Mesendoderm (in vitro differentiated cells): Measurements from ENCODE around the gene CCDC182.

ENCODE experiments used
- DNase-seq: peaks from one replicate; pipeline ENCODE4 v3.0.0; 2013
- H2AK5ac ChIP-seq: 2 replicates; pipeline ENCODE4 v1.6.1; 2013; ENCODE audit warnings: low read length, inconsistent platforms
- H2BK120ac ChIP-seq: 2 replicates; pipeline ENCODE4 v1.6.1; 2013; ENCODE audit warnings: low read depth, mild to moderate bottlenecking, low read length, moderate library complexity, mixed read lengths
- H2BK15ac ChIP-seq: replicated peaks from 2 replicates; pipeline ENCODE4 v1.6.1; 2013; ENCODE audit warnings: low read depth, mild to moderate bottlenecking, moderate library complexity
- H2BK5ac ChIP-seq: 2 replicates; pipeline ENCODE4 v1.6.1; 2013; ENCODE audit warnings: low read length, inconsistent platforms
- H3K18ac ChIP-seq: 2 replicates; pipeline ENCODE4 v1.6.1; 2013; ENCODE audit warnings: mild to moderate bottlenecking, low read length, mixed read lengths
- H3K23ac ChIP-seq: one replicate; pipeline ENCODE4 v1.6.1; 2013; ENCODE audit warnings: low read length
- H3K27ac ChIP-seq: 2 replicates; pipeline ENCODE4 v1.5.1; 2013; ENCODE audit warnings: low read depth, mild to moderate bottlenecking, inconsistent platforms, low read length, moderate library complexity
- H3K27me3 ChIP-seq: 2 replicates; pipeline ENCODE4 v1.6.1; 2013; ENCODE audit warnings: low read length, control low read depth, mild to moderate bottlenecking, inconsistent platforms; ENCODE audit not compliant: insufficient read depth, poor library complexity
- H3K36me3 ChIP-seq: 2 replicates; pipeline ENCODE4 v1.6.1; 2013; ENCODE audit warnings: low read length, inconsistent platforms; ENCODE audit not compliant: control insufficient read depth, insufficient read depth
- H3K4ac ChIP-seq: one replicate; pipeline ENCODE4 v1.6.1; 2013; ENCODE audit warnings: low read depth, mild to moderate bottlenecking, low read length, moderate library complexity
- H3K4me1 ChIP-seq: 2 replicates; pipeline ENCODE4 v1.6.1; 2013; ENCODE audit warnings: low read depth, low read length, inconsistent platforms; ENCODE audit not compliant: control insufficient read depth
- H3K4me2 ChIP-seq: 2 replicates; pipeline ENCODE4 v1.6.1; 2013; ENCODE audit warnings: low read length
- H3K4me3 ChIP-seq: 2 replicates; pipeline ENCODE4 v1.5.1; 2013; ENCODE audit warnings: mild to moderate bottlenecking, low read length
- H3K56ac ChIP-seq: one replicate; pipeline ENCODE4 v1.6.1; 2013; ENCODE audit warnings: low read length
- H3K79me1 ChIP-seq: 2 replicates; pipeline ENCODE4 v1.6.1; 2013; ENCODE audit warnings: low read length, inconsistent platforms
- H3K79me2 ChIP-seq: 2 replicates; pipeline ENCODE4 v1.6.1; 2013; ENCODE audit warnings: mild to moderate bottlenecking, low read length; ENCODE audit not compliant: control insufficient read depth, insufficient read depth
- H3K9ac ChIP-seq: 2 replicates; pipeline ENCODE4 v1.6.1; 2013; ENCODE audit warnings: low read length, inconsistent platforms
- H4K5ac ChIP-seq: one replicate; pipeline ENCODE4 v1.6.1; 2013; ENCODE audit warnings: low read length
- H4K8ac ChIP-seq: one replicate; pipeline ENCODE4 v1.6.1; 2013; ENCODE audit warnings: low read depth, mild to moderate bottlenecking, control low read depth, low read length, moderate library complexity
- WGBS: extraction: QIAGEN DNeasy Blood & Tissue Kit; methylation state at CpG from one replicate; pipeline ENCODE4 v1.1.7; 2013; ENCODE audit warnings: low lambda C conversion rate, missing lambda C conversion rate; ENCODE audit not compliant: insufficient coverage; ENCODE audit errors: extremely low coverage; 5-methylcytosine and 5-hydroxymethylcytosine counted together

Gene CCDC182

DNA sequence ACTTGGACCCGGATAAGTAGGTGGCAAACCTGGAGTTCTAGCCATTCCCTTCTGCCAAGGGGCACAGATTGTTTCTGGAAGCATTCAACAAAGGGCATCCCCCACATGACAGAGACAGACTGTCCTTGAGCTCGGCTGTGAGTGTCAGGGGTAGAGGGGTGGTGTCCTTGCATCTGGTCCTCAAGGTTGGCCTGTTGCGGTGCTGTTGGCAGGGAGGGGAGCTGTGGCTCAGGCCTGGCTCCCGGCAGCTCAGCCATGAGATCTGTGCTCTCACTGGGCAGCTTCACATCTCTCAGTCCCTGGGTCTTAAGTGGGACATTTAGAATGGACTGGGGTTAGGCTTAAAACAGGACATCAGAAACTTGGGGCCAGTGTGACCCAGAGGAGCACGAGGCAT lies 20.4 kb downstream of the CCDC182 start:
- Histone ChIP-seq H4K8ac (no peak overlapping the region), H3K27ac (no peak overlapping the region), H3K4me2 (no peak overlapping the region), H3K4me3 (no peak overlapping the region), H3K79me2 (no peaks in the 10 kb centered on the region), H2BK15ac (no peak overlapping the region), H3K9ac (no peak overlapping the region), H2BK5ac (no peak overlapping the region), H3K4me1 (no peaks in the 10 kb centered on the region), H3K18ac (no peak overlapping the region), H3K36me3 (no peaks in the 10 kb centered on the region), H4K5ac (no peak overlapping the region), H3K23ac (no peak overlapping the region), H3K79me1 (no peaks in the 10 kb centered on the region), H3K56ac (no peak overlapping the region), H3K27me3 (no peaks in the 10 kb centered on the region), H2BK120ac (no peak overlapping the region), H2AK5ac (peak overlapping the region; percentile 49), H3K4ac (no peak overlapping the region)
- no peak for DNase-seq
- WGBS, result no CpG with 5 or more reads among the region's 5 CpGs

DNA sequence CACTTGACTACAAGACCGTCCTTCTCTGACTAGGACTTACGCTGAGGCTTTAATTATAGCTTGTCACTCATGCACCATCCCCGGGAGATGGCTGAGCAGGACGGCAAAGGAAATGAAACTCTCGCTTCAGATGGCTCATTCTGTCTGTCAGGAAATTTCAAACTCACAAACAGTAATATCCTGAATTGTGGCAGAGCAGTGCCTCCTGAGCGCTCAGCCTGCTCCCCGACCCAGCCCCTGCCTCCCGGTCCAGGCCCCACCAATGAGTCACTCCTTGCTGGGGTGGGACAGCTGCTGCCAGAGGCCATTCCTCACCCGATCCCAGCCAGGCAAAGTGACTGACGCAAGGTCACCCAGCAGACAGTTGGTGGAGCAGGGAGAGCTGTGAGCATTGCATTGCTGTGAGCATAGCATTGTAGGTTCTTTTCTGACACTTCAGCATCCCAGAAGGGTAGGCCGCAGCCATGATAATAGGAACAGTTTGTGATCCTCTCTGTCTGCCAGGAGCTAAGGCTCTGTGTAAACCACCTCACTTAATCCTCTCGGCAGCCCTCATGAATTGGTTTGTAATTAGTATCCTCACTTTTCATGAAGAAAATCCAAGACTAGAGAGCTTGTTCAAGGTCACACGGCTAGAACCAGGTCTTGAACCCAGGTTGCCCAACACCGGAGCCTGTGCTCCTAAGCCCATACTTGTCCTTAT lies 20.9 kb downstream of the CCDC182 start:
- no peaks in the 10 kb centered on the region for H3K79me1 ChIP-seq
- no peaks in the 10 kb centered on the region for H3K36me3 ChIP-seq
- H2BK5ac ChIP-seq, result no peak overlapping the region
- H3K4me3 ChIP-seq, result no peak overlapping the region
- no peak overlapping the region for H3K56ac ChIP-seq
- no peak overlapping the region for H3K9ac ChIP-seq
- H2BK120ac ChIP-seq, result no peak overlapping the region
- no peak overlapping the region for H3K4ac ChIP-seq
- H3K18ac ChIP-seq, result no peak overlapping the region
- H4K8ac ChIP-seq, result no peak overlapping the region
- no peaks in the 10 kb centered on the region for H3K27me3 ChIP-seq
- WGBS, result no CpG with 5 or more reads among the region's 14 CpGs
- H3K79me2 ChIP-seq, result no peaks in the 10 kb centered on the region
- H2AK5ac ChIP-seq, result no peak overlapping the region
- no peak overlapping the region for H4K5ac ChIP-seq
- H3K4me2 ChIP-seq, result no peak overlapping the region
- DNase-seq, result peak; percentile 49
- H2BK15ac ChIP-seq, result no peak overlapping the region
- no peaks in the 10 kb centered on the region for H3K4me1 ChIP-seq
- no peak overlapping the region for H3K23ac ChIP-seq
- no peak overlapping the region for H3K27ac ChIP-seq

GRCh38 chr17:57723427-57724025 lies 21.6 kb downstream of the CCDC182 start:
- no peak overlapping the region for H3K4me2 ChIP-seq
- H3K36me3 ChIP-seq, result no peaks in the 10 kb centered on the region
- H2BK15ac ChIP-seq, result no peak overlapping the region
- no peak overlapping the region for H3K9ac ChIP-seq
- no peak overlapping the region for H3K23ac ChIP-seq
- no peaks in the 10 kb centered on the region for H3K27me3 ChIP-seq
- no peak overlapping the region for H2BK120ac ChIP-seq
- no peaks in the 10 kb centered on the region for H3K79me2 ChIP-seq
- H4K5ac ChIP-seq, result no peak overlapping the region
- DNase-seq, result no peak
- H3K18ac ChIP-seq, result no peak overlapping the region
- no peak overlapping the region for H2AK5ac ChIP-seq
- no peak overlapping the region for H3K56ac ChIP-seq
- no peak overlapping the region for H4K8ac ChIP-seq
- no peak overlapping the region for H3K4me3 ChIP-seq
- no peak overlapping the region for H2BK5ac ChIP-seq
- no peaks in the 10 kb centered on the region for H3K79me1 ChIP-seq
- H3K27ac ChIP-seq, result no peak overlapping the region
- H3K4me1 ChIP-seq, result no peaks in the 10 kb centered on the region
- no peak overlapping the region for H3K4ac ChIP-seq
- no CpG with 5 or more reads among the region's 13 CpGs for WGBS

- WGBS, result no CpG with 5 or more reads among the region's 7 CpGs
- no peak overlapping the region for H3K4ac ChIP-seq
- no peak overlapping the region for H3K4me3 ChIP-seq
- H3K4me2 ChIP-seq, result no peak overlapping the region
- no peak overlapping the region for H4K5ac ChIP-seq
- H3K36me3 ChIP-seq, result no peaks in the 10 kb centered on the region
- DNase-seq, result no peak
- H2BK5ac ChIP-seq, result no peak overlapping the region
- H3K4me1 ChIP-seq, result no peaks in the 10 kb centered on the region
- H3K18ac ChIP-seq, result no peak overlapping the region
- H3K79me2 ChIP-seq, result no peaks in the 10 kb centered on the region
- no peak overlapping the region for H2AK5ac ChIP-seq
- H3K9ac ChIP-seq, result no peak overlapping the region
- H3K23ac ChIP-seq, result no peak overlapping the region
- no peak overlapping the region for H4K8ac ChIP-seq
- no peaks in the 10 kb centered on the region for H3K27me3 ChIP-seq
- H3K27ac ChIP-seq, result no peak overlapping the region
- no peak overlapping the region for H3K56ac ChIP-seq
- H2BK15ac ChIP-seq, result no peak overlapping the region
- no peaks in the 10 kb centered on the region for H3K79me1 ChIP-seq
- H2BK120ac ChIP-seq, result no peak overlapping the region
Measured at GRCh38 chr17:57722704-57723043, 22.4 kb downstream of the CCDC182 start.

DNA sequence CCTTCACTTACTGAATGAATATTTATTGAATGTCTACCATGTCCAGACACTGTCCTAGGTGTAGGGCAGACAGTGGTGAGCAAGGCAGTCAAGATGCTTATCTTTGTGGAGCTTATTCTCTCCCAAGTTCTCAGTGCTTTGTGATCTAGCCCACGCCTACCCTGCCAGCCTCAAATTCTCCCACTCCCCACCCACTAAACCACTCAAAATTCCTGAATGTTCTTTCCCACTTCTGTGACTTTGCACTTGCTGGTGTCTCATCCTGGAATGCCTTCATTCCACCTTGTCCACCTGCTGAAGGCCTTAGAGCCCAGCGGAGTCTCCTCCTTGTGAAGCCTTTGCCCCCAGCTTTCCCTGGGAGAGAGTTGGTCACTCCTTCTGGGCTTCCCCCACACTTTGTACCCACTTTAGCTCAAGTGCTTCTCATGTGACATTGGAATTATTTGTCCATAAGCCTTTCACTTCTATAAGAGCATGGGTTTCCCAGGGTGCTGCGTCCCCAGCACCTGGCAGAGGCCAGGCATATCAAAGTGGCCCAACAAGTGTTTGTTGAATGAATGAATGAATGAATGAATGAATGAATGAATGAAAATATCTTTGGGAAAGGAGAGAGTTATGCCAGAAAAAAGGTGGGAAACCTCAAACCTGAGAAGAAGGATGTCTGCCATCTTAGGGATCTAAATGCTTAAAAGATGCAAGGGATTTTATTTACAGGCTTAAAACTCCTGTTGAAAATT lies 23.0 kb downstream of the CCDC182 start:
- H4K8ac ChIP-seq, result no peak overlapping the region
- H2BK5ac ChIP-seq, result no peak overlapping the region
- no peak overlapping the region for H3K4me3 ChIP-seq
- no peak overlapping the region for H3K23ac ChIP-seq
- no peak overlapping the region for H4K5ac ChIP-seq
- H3K79me2 ChIP-seq, result no peaks in the 10 kb centered on the region
- no peak overlapping the region for H2AK5ac ChIP-seq
- no peak overlapping the region for H3K4ac ChIP-seq
- H3K4me1 ChIP-seq, result no peaks in the 10 kb centered on the region
- WGBS, result no CpG with 5 or more reads among the region's 3 CpGs
- H2BK120ac ChIP-seq, result no peak overlapping the region
- DNase-seq, result no peak
- no peak overlapping the region for H3K56ac ChIP-seq
- no peaks in the 10 kb centered on the region for H3K79me1 ChIP-seq
- H3K27ac ChIP-seq, result no peak overlapping the region
- H3K36me3 ChIP-seq, result no peaks in the 10 kb centered on the region
- H3K4me2 ChIP-seq, result no peak overlapping the region
- no peak overlapping the region for H2BK15ac ChIP-seq
- no peak overlapping the region for H3K9ac ChIP-seq
- no peak overlapping the region for H3K18ac ChIP-seq
- H3K27me3 ChIP-seq, result no peaks in the 10 kb centered on the region
